Measurements from ENCODE around the gene PTPRN2.

- no peak for TF ChIP-seq CTCF (IDR thresholded peaks at IDR 0.05)
- no peak for TF ChIP-seq POLR2A (IDR thresholded peaks at IDR 0.05)
Measured at GRCh38 chr7:158285383-158285770, 302.2 kb downstream of the PTPRN2 start.
